ENCODE data around the gene ZIC5. TPM values are rescaled to one million over a fixed set of nuclear protein-coding genes. Genes with fewer than 3 reads are reported as not detected.

Gene ZIC5
- total and polyA plus RNA-seq, 2 of the 4 experiments (the other 2 are of a cell fraction), result not detected

GRCh38 chr13:99959127-99959539 is 12.4 kb downstream of the ZIC5 start:
- Histone ChIP-seq H3K18ac (ENCODE audit: low read depth, low read length) (no peak overlapping the region), H2BK20ac (ENCODE audit: low read depth, low read length) (no peak overlapping the region), H3K9ac (ENCODE audit: low read depth, low read length) (no peak overlapping the region), H4K91ac (ENCODE audit: insufficient read depth, low read depth, low read length) (no peak overlapping the region), H3K27ac (ENCODE audit: insufficient read depth, low read length) (no peak overlapping the region), H3K4ac (ENCODE audit: low read depth, low read length) (no peak overlapping the region), H3K23ac (ENCODE audit: low read depth, low read length) (no peak overlapping the region), H3K9me1 (ENCODE audit: insufficient read depth, low read length) (no peaks in the 10 kb centered on the region), H2BK5ac (ENCODE audit: low read depth, low read length, poor library complexity, severe bottlenecking) (no peak overlapping the region), H3K4me3 (ENCODE audit: insufficient read depth, low read depth, low read length) (no peak overlapping the region), H3K14ac (replicated peaks; ENCODE audit: low read depth, low read length) (no peak overlapping the region), H3K27me3 (ENCODE audit: control insufficient read depth, insufficient read depth, low read length) (peaks cover 85% of the 10 kb centered on the region), H4K20me1 (ENCODE audit: insufficient read depth, low read length) (no peaks in the 10 kb centered on the region), H2AK5ac (ENCODE audit: low read depth, low read length) (no peak overlapping the region), H3K4me1 (ENCODE audit: control insufficient read depth, insufficient read depth, low read length) (no peaks in the 10 kb centered on the region), H4K8ac (ENCODE audit: low read depth in 2 of 2, low read length in 2 of 2) (no peak overlapping the region), H3K4me2 (ENCODE audit: low read depth, low read length) (no peak overlapping the region), H3K9me3 (ENCODE audit: control insufficient read depth, insufficient read depth, low read length) (peaks cover 8% of the 10 kb centered on the region; the same call in 1 of the 2 replicates), H3K56ac (ENCODE audit: extremely low read depth, insufficient read depth, low read length) (no peak overlapping the region), H3K79me1 (ENCODE audit: low read depth in 1 of 2, low read length in 2 of 2) (no peaks in the 10 kb centered on the region), H4K5ac (ENCODE audit: low read depth, low read length) (no peak overlapping the region), H2AK9ac (replicated peaks; ENCODE audit: low read depth, low read length, poor library complexity) (no peak overlapping the region), H2BK120ac (ENCODE audit: low read depth, low read length) (no peak overlapping the region), H2AFZ (replicated peaks; ENCODE audit: low read length, poor library complexity) (no peak overlapping the region), H3K36me3 (ENCODE audit: control insufficient read depth, insufficient read depth, low read length) (no peaks in the 10 kb centered on the region), H2BK15ac (ENCODE audit: low read depth, low read length) (no peak overlapping the region)
- no peak for DNase-seq
- in situ Hi-C loops (cut with MboI; ENCODE audit: low sequenced_read_pairs), result no loop called here
- ATAC-seq (ENCODE audit: low read depth), result no peak
- ChIA-PET POLR2A (ENCODE audit: unreplicated experiment) (no interaction called here), CTCF (no interaction called here)
- no TSS peak for BruUV-seq (replicated peaks)
- WGBS, 2 experiments (ENCODE audit: extremely low coverage in 2 of 2, insufficient read length in 1 of 2), result 30% methylated on average over 2 of the region's 10 CpGs; no CpG with 5 or more reads in 1 of the 2 experiments
- dilution Hi-C loops (cut with HindIII; ENCODE audit: low sequenced_read_pairs, unreplicated experiment), result no loop called here
- intact Hi-C loops (cut with micrococcal nuclease), result no loop called here
- TF ChIP-seq ELK1 (IDR thresholded peaks at IDR 0.05; ENCODE audit: borderline replicate concordance, low read depth, low read length) (no peak), MAFK (IDR thresholded peaks at IDR 0.05; ENCODE audit: low read depth, low read length) (no peak), POLR2A (IDR thresholded peaks at IDR 0.05; ENCODE audit: low read depth, low read length) (no peak), CTCF (conservative IDR thresholded peaks at IDR 0.05; ENCODE audit: low read depth, low read length) (no peak), CHD1 (IDR thresholded peaks at IDR 0.05; ENCODE audit: low read depth, low read length) (no peak), FOS (IDR thresholded peaks at IDR 0.05; ENCODE audit: low read depth, low read length) (no peak), RCOR1 (IDR thresholded peaks at IDR 0.05; ENCODE audit: insufficient replicate concordance, low read length) (no peak), USF2 (IDR thresholded peaks at IDR 0.05; ENCODE audit: low read depth, low read length) (no peak), NFE2L2 (IDR thresholded peaks at IDR 0.05; ENCODE audit: low read depth, low read length) (no peak), RFX5 (IDR thresholded peaks at IDR 0.05; ENCODE audit: low read depth, low read length) (no peak), MAZ (IDR thresholded peaks at IDR 0.05; ENCODE audit: borderline replicate concordance, low read depth, low read length) (no peak), RAD21 (IDR thresholded peaks at IDR 0.05; ENCODE audit: low read length) (no peak), BHLHE40 (IDR thresholded peaks at IDR 0.05; ENCODE audit: low read depth, low read length) (no peak), SMC3 (IDR thresholded peaks at IDR 0.05; ENCODE audit: low read depth, low read length) (no peak), CEBPB (IDR thresholded peaks at IDR 0.05; ENCODE audit: low read depth, low read length) (no peak), MXI1 (IDR thresholded peaks at IDR 0.05; ENCODE audit: borderline replicate concordance, low read depth, low read length) (no peak)
